A549 (cell line): ENCODE data around the gene MED9. TPM values are rescaled to one million over a fixed set of nuclear protein-coding genes. Genes with fewer than 3 reads are reported as not detected.

Experiments used
- ATAC-seq, 2 experiments: fragments of 200-7000 bp in 1 of 2; fragments of >200 bp in 1 of 2; cut with Nextera tagmentation in 1 of 2; cut with Tn5 transposase in 1 of 2; 3 replicates each; pipeline versions ENCODE4 v1.8.0 to v1.9.1; 2018 to 2020; ENCODE audit warnings: mild to moderate bottlenecking in 1 of 2, moderate library complexity in 1 of 2
- CTCF ChIA-PET: fragments of 300-600 bp; sonication (Branson Sonifier 250); formaldehyde crosslinking; extraction: SDS; loops from one replicate; lab custom pipeline; 2021; ENCODE audit warnings: antibody characterized with exemption, inconsistent platforms; lab: Yijun Ruan, JAX
- POLR2A ChIA-PET: fragments of 350-600 bp; formaldehyde crosslinking; extraction: SDS; loops from one replicate; lab custom pipeline; 2021; ENCODE audit warnings: antibody characterized with exemption, inconsistent platforms; lab: Yijun Ruan, JAX
- DNase-seq, 2 experiments: peaks; one replicate each; pipeline versions ENCODE4 v3.0.0 to v3.0.0-alpha.2; 2011 to 2016; ENCODE audit warnings: low read depth in 1 of 2, low spot score in 1 of 2
- FAIRE-seq: peaks from 2 replicates; lab custom pipeline; 2011; peaks lifted over from hg19 to GRCh38; lab: Jason Lieb, UNC
- H3K27ac ChIP-seq, 2 experiments: fragments of >200 bp; sonication (Bioruptor Twin); formaldehyde crosslinking; 3 replicates each; pipeline ENCODE4 v1.5.1; 2016 to 2017
- H3K4me1 ChIP-seq: fragments of >200 bp; sonication (Bioruptor Twin); formaldehyde crosslinking; 3 replicates; pipeline ENCODE4 v1.6.1; 2016
- H3K4me2 ChIP-seq: fragments of >200 bp; sonication (Bioruptor Twin); formaldehyde crosslinking; 3 replicates; pipeline ENCODE4 v1.6.1; 2016
- H3K4me3 ChIP-seq: fragments of >200 bp; sonication (Bioruptor Twin); formaldehyde crosslinking; 3 replicates; pipeline ENCODE4 v1.5.1; 2016
- H3K9me3 ChIP-seq: fragments of >200 bp; sonication (Bioruptor Twin); formaldehyde crosslinking; 3 replicates; pipeline ENCODE4 v1.6.1; 2016
- BCL3 ChIP-seq: fragments of >200 bp; sonication (Bioruptor Twin); formaldehyde crosslinking; IDR thresholded peaks from 3 replicates; pipeline ENCODE4 v1.6.1; 2016
- E2F6 ChIP-seq: IDR thresholded peaks from 2 replicates; pipeline ENCODE4 v1.6.1; 2012; ENCODE audit warnings: low read depth, borderline replicate concordance
- EHF ChIP-seq: fragments of 250-450 bp; sonication (Bioruptor Pico); IDR thresholded peaks from 2 replicates; pipeline ENCODE4 v1.5.0; 2020; ENCODE audit warnings: mild to moderate bottlenecking
- ELK1 ChIP-seq: fragments of 150-350 bp; IDR thresholded peaks from 2 replicates; pipeline ENCODE4 v1.6.1; 2014; ENCODE audit warnings: low read depth, mild to moderate bottlenecking, low read length
- FOXS1 ChIP-seq: fragments of 250-450 bp; sonication (Bioruptor Pico); IDR thresholded peaks from 2 replicates; pipeline ENCODE4 v1.5.0; 2020; ENCODE audit warnings: mild to moderate bottlenecking, moderate library complexity
- GATA3 ChIP-seq: IDR thresholded peaks from 2 replicates; pipeline ENCODE4 v1.6.1; 2012; ENCODE audit warnings: borderline replicate concordance
- HOXA7 ChIP-seq: fragments of 250-450 bp; sonication (Bioruptor Pico); IDR thresholded peaks from 2 replicates; pipeline ENCODE4 v1.5.0; 2020; ENCODE audit warnings: mild to moderate bottlenecking, moderate library complexity
- HOXB13 ChIP-seq: fragments of 250-450 bp; sonication (Bioruptor Pico); IDR thresholded peaks from 2 replicates; pipeline ENCODE4 v1.5.0; 2020; ENCODE audit warnings: low read depth, mild to moderate bottlenecking, moderate library complexity
- MAZ ChIP-seq: fragments of 150-350 bp; IDR thresholded peaks from 2 replicates; pipeline ENCODE4 v1.6.1; 2014; ENCODE audit warnings: antibody characterized with exemption, low read depth, low read length, borderline replicate concordance
- MYC ChIP-seq: IDR thresholded peaks from 2 replicates; pipeline ENCODE4 v1.6.1; 2012; ENCODE audit warnings: mild to moderate bottlenecking, inconsistent platforms, low read length, improper control_type of control experiment, borderline replicate concordance
- PBX3 ChIP-seq: IDR thresholded peaks from 2 replicates; pipeline ENCODE4 v1.6.1; 2012
- RCOR1 ChIP-seq: fragments of 150-350 bp; IDR thresholded peaks from 2 replicates; pipeline ENCODE4 v1.6.1; 2014; ENCODE audit warnings: antibody characterized with exemption, low read length, low read depth
- REST ChIP-seq: fragments of 200-600 bp; sonication (generic); IDR thresholded peaks from 2 replicates; pipeline ENCODE4 v1.6.1; 2016; ENCODE audit warnings: antibody characterized with exemption, mild to moderate bottlenecking, moderate library complexity
- ZSCAN20 ChIP-seq: fragments of 250-450 bp; sonication (Bioruptor Pico); IDR thresholded peaks from 2 replicates; pipeline ENCODE4 v1.8.0; 2022; ENCODE audit warnings: mild to moderate bottlenecking, moderate library complexity
- WGBS: methylation state at CpG from one replicate; pipeline ENCODE4 v1.1.6; 2017; ENCODE audit errors: missing lambda C conversion rate; 5-methylcytosine and 5-hydroxymethylcytosine counted together
- polyA plus RNA-seq, 4 experiments: library from polyadenylated mRNA; depleted of rRNA in 3 of 4; stranded (reverse); fragments of >200 nt; fragmentation: RNase III in 1 of 4; extraction: RNeasy Plus Mini Kit Qiagen cat#74134 plus additional on column Dnase treatment in 1 of 4; gene quantifications; 2 replicates in 3 of 4; 3 replicates in 1 of 4; pipeline ENCODE4 v1.2.3, GENCODE V29; 2011 to 2017

The MED9 gene
- polyA plus RNA-seq, 2 of the 4 experiments (the other 2 are of a cell fraction), result 15.2 to 17.4 TPM

- TF ChIP-seq HOXA7 (CRISPR knock-in tag), result no peak
- no peak for TF ChIP-seq EHF (CRISPR knock-in tag)
- no peak for TF ChIP-seq BCL3
- TF ChIP-seq MYC, result no peak
- FAIRE-seq (no peak), ATAC-seq (no peak), DNase-seq (no peak)
- H3K4me3 ChIP-seq, result no peak overlapping the region
- no peaks in the 10 kb centered on the region for H3K4me1 ChIP-seq
- no peaks in the 10 kb centered on the region for H3K9me3 ChIP-seq
- H3K27ac ChIP-seq, result no peak overlapping the region
- no peak overlapping the region for H3K4me2 ChIP-seq
- POLR2A ChIA-PET, result no interaction called here
- CTCF ChIA-PET, result interaction anchor here (0.9 to 4.0 kb wide), 8 partner anchors 30 to 175 kb away, joined by 3 to 24 read pairs (median 4); partner anchors contain the start of gene RASD1
- 61% methylated on average over 5 of the region's 5 CpGs for WGBS
These were observed 9.8 kb upstream of the MED9 start for GRCh38 chr17:17467016-17467415.

GRCh38 chr17:17467720-17468119 lies 9.1 kb upstream of the MED9 start:
- ChIA-PET POLR2A (interaction anchor here (1.7 kb wide), 1 partner anchor 29 kb away, joined by 5 read pairs; the partner anchor contains the start of gene RASD1), CTCF (interaction anchor here (0.7 to 4.0 kb wide), 9 partner anchors 18 to 174 kb away, joined by 3 to 24 read pairs (median 3); partner anchors contain the start of gene RASD1)
- H3K4me2 ChIP-seq, result no peak overlapping the region

More at GRCh38 chr17:17467720-17468119, 9.1 kb upstream of the MED9 start:
- H3K9me3 ChIP-seq, result no peaks in the 10 kb centered on the region
- TF ChIP-seq HOXB13 (CRISPR knock-in tag), result no peak
- TF ChIP-seq REST, result no peak
- TF ChIP-seq FOXS1, result no peak
- TF ChIP-seq RCOR1, result no peak
- no peak for TF ChIP-seq E2F6
- no peak for TF ChIP-seq GATA3
- no peak for TF ChIP-seq ELK1
- no peak for TF ChIP-seq PBX3
- TF ChIP-seq MAZ, result no peak
- TF ChIP-seq ZSCAN20 (CRISPR knock-in tag), result no peak
- TF ChIP-seq, all 56 proteins: peak for 0
- 0 out of 3 replicates have a peak, but pooled peaks cover 5% of the 10 kb centered on the region for H3K4me1 ChIP-seq
- ATAC-seq (peak; percentile 31 to 34; a peak in 3 of 6 replicates), FAIRE-seq (peak; percentile 67), DNase-seq (peak in 1 of 2 experiments; percentile 29)
- no peak overlapping the region for H3K4me3 ChIP-seq
- H3K27ac ChIP-seq, result no peak overlapping the region
- 28% methylated on average over 5 of the region's 5 CpGs for WGBS
